Mononuclear cell (primary cell): ENCODE results near the gene SLC35A2. TPM values are rescaled to one million over a fixed set of nuclear protein-coding genes. Genes with fewer than 3 reads are reported as not detected.
A peak's percentile ranks its signal among the peaks of the same experiment; 100 is the strongest.

Source experiments
- H3K27me3 ChIP-seq: 2 replicates; pipeline ENCODE4 v1.6.0; 2011; ENCODE audit warnings: low read length, control low read depth; ENCODE audit not compliant: insufficient read depth
- H3K4me1 ChIP-seq: 2 replicates; pipeline ENCODE4 v1.5.1; 2011; ENCODE audit warnings: mild to moderate bottlenecking, low read length, control low read depth; ENCODE audit not compliant: insufficient read depth
- H3K4me3 ChIP-seq: 2 replicates; pipeline ENCODE4 v1.5.1; 2011; ENCODE audit warnings: mild to moderate bottlenecking, low read length, moderate library complexity
- H3K9me3 ChIP-seq: 2 replicates; pipeline ENCODE4 v1.5.1; 2011; ENCODE audit warnings: low read depth, mild to moderate bottlenecking, control low read depth, low read length
- total RNA-seq: library from RNA; depleted of rRNA; stranded (reverse); fragments of >200 nt; gene quantifications from one replicate; pipeline ENCODE4 v1.2.3, GENCODE V29; 2012

Gene SLC35A2
- 8.5 TPM for total RNA-seq

DNA sequence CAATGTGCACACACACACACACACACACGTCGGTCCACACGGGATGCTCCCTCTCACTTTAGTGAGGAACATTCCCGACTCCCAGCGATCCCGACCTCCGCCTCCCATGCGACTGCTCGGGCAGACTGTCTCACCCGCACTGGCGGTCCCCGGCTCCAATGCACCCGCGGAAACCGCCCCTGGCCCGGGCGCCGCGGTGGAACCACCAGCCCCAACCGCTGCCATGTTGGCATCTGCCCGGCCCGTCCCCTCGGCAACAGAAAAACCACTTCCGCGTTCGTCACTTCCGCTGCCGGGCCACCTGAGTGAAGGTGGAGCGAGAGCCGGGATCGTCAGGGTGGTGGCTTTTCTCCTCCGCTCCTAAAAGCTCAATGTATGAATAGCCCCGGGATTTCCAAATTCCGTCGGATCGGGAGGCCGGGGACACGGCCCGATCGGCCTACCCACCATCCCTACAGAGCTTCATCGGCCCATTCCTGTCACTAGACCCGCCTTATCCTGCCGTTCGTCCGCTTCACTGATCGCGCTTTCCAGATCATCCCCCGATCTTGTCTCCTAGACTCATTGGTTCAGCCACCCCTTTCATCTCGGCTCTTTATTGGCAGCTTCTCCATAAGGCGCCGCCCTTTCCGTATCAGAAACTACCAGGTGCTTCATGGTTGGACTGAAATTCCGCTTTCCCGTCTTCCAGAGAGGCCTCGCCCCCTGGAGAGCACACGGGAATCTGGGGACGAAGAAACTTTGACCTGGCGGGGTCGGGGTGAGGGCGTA, at the start of gene SLC35A2:
Gene SLC35A2, minus strand, starts transcription at position 235 of the 771 bp plus-strand sequence. Its CDS starts 10 bp downstream, at position 225.
- Histone ChIP-seq H3K9me3 (no peaks in the 10 kb centered on the region), H3K4me1 (peaks cover 49% of the 10 kb centered on the region), H3K27me3 (no peaks in the 10 kb centered on the region), H3K4me3 (peak within 1 kb of the TSS; percentile 66)

GRCh38 chrX:48960291-48960690, 48.8 kb upstream of the SLC35A2 start:
- Histone ChIP-seq H3K27me3 (no peaks in the 10 kb centered on the region), H3K4me1 (peaks cover 36% of the 10 kb centered on the region)

GRCh38 chrX:48958635-48959094, 47.2 kb upstream of the SLC35A2 start:
- peak overlapping the region; percentile 53 for H3K4me3 ChIP-seq
- H3K27me3 ChIP-seq = no peaks in the 10 kb centered on the region
- H3K9me3 ChIP-seq = no peaks in the 10 kb centered on the region
- H3K4me1 ChIP-seq = peaks cover 52% of the 10 kb centered on the region

More at GRCh38 chrX:48960291-48960690, 48.8 kb upstream of the SLC35A2 start:
- Histone ChIP-seq H3K9me3 (no peaks in the 10 kb centered on the region), H3K4me3 (no peak overlapping the region)

DNA sequence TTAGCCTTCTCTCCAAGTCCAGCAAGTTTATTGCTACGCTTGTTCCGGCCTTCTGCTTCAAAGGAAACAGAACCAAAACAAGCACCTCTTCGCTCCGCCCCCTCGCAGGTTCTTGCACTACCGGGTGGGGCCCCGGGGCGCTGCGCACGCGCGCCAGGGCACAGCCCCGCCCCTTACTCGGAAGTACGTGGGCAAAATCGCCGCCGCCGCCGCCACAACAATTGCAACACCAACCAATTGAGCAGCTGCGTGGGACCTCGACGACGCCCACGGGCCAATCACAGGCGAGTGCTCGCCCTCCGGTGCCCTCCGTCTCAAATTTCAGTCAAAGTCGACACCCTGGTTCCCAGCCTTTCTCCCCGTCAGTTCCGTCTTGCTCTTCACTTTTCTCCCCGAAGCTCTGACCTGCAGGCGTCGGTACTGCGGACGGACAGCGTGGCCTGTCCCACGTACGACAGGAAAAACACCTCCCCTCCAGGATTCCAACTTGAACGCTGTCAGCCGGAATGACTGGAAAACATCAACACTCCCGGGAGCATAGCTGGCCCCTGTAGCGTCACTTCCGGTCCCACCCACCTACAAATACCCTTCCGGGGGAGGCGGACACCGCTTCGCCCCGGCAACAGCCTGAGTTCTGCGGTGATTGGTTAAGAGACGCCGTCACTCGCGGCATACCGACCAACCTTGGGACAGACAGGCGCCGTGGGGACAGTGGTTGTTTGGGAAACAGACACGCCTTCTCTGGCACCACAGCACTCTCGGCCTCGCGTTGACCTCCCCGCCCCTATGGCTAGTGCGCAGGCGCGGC, 46.6 kb upstream of the SLC35A2 start:
- peak overlapping the region; percentile 53 for H3K4me3 ChIP-seq
- no peaks in the 10 kb centered on the region for H3K27me3 ChIP-seq
- peaks cover 58% of the 10 kb centered on the region for H3K4me1 ChIP-seq
- H3K9me3 ChIP-seq = no peaks in the 10 kb centered on the region

GRCh38 chrX:48957477-48957826, 46.0 kb upstream of the SLC35A2 start, which contains the start of gene OTUD5:
Gene OTUD5 (minus strand): TSS chrX:48957607. CDS start chrX:48957570, 37 bp downstream.
- no peaks in the 10 kb centered on the region for H3K27me3 ChIP-seq
- peaks cover 64% of the 10 kb centered on the region for H3K4me1 ChIP-seq
- H3K4me3 ChIP-seq = peak within 1 kb of the TSS; percentile 53
- H3K9me3 ChIP-seq = no peaks in the 10 kb centered on the region

DNA sequence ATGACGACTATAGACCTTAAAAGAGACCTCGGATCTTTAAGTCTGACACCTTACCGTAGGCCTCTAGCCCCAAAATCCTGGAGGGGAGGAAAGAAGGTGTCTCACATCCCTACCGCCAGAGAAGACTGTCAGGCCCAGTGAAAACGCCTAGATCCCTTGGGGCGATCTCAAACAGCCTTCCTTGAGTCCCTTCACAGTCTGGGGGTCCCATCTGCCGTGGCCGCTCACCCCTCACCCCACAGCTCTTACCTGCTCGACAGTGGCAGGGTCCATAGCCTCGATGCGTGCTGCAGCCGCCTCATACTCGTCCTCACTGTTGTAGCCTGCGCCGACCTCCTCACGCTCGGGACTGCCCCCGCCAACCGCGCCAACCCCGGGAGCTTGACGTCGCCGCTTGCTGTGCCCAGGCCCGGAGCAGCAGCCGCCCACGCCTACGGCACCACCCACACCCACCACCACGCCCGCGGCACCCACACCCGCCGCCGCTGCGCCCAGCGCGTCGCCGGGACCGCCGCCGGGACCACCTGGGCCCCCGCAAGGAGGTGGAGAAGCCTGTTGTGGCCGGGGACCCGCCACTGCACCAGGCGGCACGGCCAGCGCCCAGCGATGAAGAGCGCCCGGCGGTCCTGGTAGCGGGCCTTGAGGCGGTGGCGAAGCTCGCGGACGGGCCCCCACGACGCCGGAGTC, 45.4 kb upstream of the SLC35A2 start:
- no peaks in the 10 kb centered on the region for H3K27me3 ChIP-seq
- peak overlapping the region; percentile 53 for H3K4me3 ChIP-seq
- peaks cover 69% of the 10 kb centered on the region for H3K4me1 ChIP-seq
- no peaks in the 10 kb centered on the region for H3K9me3 ChIP-seq

GRCh38 chrX:48948589-48948988, 37.1 kb upstream of the SLC35A2 start:
- no peak overlapping the region for H3K4me3 ChIP-seq
- H3K4me1 ChIP-seq = peaks cover 40% of the 10 kb centered on the region
- H3K9me3 ChIP-seq = no peaks in the 10 kb centered on the region
- no peaks in the 10 kb centered on the region for H3K27me3 ChIP-seq

DNA sequence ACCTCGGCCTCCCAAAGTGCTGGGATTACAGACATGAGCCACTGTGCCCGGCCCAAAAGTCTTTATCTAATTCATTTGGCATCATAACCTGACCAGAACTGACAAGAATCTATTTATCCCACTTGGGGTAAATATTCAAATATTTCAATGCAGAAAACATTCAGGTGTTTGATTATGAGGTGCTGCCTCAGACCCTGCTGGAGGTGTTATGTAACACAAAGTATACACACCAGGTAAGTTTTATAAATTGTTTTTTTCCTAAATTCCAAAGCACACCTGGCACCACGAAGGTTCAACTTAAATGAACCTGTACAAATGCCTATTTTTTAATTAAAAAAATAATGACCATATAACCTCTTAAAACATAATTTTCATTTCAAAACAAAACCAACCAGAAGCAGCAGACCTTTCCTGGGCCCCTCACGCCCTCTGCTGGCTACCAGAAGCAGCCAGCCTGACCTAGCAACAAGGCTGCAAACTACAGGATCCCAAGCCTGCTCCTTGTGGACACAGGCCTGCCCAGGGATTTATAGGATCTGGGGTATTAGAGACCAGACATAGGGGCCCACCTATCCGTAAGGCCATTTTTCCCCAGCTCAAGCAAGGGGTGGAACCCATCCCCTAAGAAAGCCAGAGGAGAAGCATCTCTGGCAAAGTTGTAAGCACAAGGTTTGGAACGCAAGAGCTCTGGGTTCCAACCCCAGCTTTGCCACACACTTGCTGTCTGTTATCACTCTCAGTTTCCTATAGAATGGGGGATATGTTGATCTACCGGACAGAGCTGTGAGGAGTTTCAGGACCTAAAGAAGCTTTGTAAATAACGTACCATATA, 34.3 kb upstream of the SLC35A2 start:
- H3K4me1 ChIP-seq = peaks cover 41% of the 10 kb centered on the region
- H3K27me3 ChIP-seq = no peaks in the 10 kb centered on the region
- no peak overlapping the region for H3K4me3 ChIP-seq
- H3K9me3 ChIP-seq = no peaks in the 10 kb centered on the region

- Histone ChIP-seq H3K27me3 (no peaks in the 10 kb centered on the region), H3K4me3 (no peak overlapping the region), H3K9me3 (no peaks in the 10 kb centered on the region), H3K4me1 (peaks cover 69% of the 10 kb centered on the region)
Observed at GRCh38 chrX:48942895-48943294, 31.4 kb upstream of the SLC35A2 start.

- H3K27me3 ChIP-seq = no peaks in the 10 kb centered on the region
- no peak overlapping the region for H3K4me3 ChIP-seq
- H3K4me1 ChIP-seq = peaks cover 81% of the 10 kb centered on the region
- H3K9me3 ChIP-seq = no peaks in the 10 kb centered on the region
Observed at GRCh38 chrX:48940404-48940955, 29.0 kb upstream of the SLC35A2 start.

DNA sequence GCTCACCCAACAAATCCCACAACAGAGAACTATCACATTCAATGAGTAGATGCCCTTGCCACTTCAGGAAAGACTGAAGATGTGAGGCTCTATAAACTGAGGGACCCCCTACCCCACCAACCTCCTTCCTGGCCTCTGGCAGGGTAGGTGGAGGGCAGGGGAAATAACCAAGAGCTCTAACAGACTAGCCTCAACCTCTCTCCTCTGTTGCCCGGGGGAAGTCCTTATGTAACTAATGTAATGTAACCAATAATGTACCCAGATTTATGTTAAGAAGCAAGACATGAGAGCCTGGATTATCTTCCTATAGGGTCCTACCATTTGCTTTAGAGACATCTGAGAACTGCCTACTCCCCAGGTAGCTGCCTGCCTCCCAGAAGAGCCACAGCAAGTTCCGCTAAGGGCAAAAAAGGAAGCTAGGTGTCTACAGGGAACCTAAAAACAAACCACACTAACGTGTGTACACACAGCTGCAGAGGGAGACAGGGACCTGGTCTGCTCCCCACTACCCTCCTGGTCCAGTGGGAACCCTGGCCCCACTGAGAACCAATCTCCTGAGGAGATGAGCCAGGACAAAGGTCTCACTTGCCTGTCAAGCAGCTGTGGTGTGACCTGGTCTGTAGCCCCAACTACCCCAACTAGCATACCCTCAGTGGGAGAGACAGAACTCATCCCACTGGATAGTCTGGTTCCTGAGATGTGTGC, 28.2 kb upstream of the SLC35A2 start:
- no peaks in the 10 kb centered on the region for H3K9me3 ChIP-seq
- no peak overlapping the region for H3K4me3 ChIP-seq
- H3K27me3 ChIP-seq = no peaks in the 10 kb centered on the region
- H3K4me1 ChIP-seq = peaks cover 89% of the 10 kb centered on the region

GRCh38 chrX:48938721-48939425, 27.4 kb upstream of the SLC35A2 start:
- H3K9me3 ChIP-seq = no peaks in the 10 kb centered on the region
- H3K4me3 ChIP-seq = no peak overlapping the region

More at GRCh38 chrX:48938721-48939425, 27.4 kb upstream of the SLC35A2 start:
- H3K4me1 ChIP-seq = peaks cover 93% of the 10 kb centered on the region
- H3K27me3 ChIP-seq = no peaks in the 10 kb centered on the region
